Activated naive CD4-positive, alpha-beta T cell treated with anti-CD3 and anti-CD28 coated beads for 36 hours (primary cell): ENCODE data around the gene NXPE3. TPM values are rescaled to one million over a fixed set of nuclear protein-coding genes. Genes with fewer than 3 reads are reported as not detected.

ENCODE experiments used
- CTCF ChIA-PET: fragments of 350-600 bp; sonication (Branson Sonifier 250); formaldehyde crosslinking; loops from one replicate; lab custom pipeline; 2021; ENCODE audit warnings: antibody characterized with exemption; lab: Charles Lee
- DNase-seq: peaks from one replicate; pipeline ENCODE4 v3.0.0-alpha.2; 2020
- H3K27ac Mint-ChIP-seq: one replicate; pipeline ENCODE4 v1.8.0; 2021; ENCODE audit warnings: mild to moderate bottlenecking, mixed read lengths
- H3K27me3 Mint-ChIP-seq: one replicate; pipeline ENCODE4 v1.8.0; 2021; ENCODE audit warnings: low read depth, mixed read lengths
- H3K36me3 Mint-ChIP-seq: one replicate; pipeline ENCODE4 v1.8.0; 2021; ENCODE audit warnings: low read depth, mixed read lengths
- H3K4me1 Mint-ChIP-seq: one replicate; pipeline ENCODE4 v1.8.0; 2021; ENCODE audit warnings: low read depth, mixed read lengths
- H3K4me3 Mint-ChIP-seq: one replicate; pipeline ENCODE4 v1.8.0; 2021; ENCODE audit warnings: mild to moderate bottlenecking, moderate library complexity, mixed read lengths
- H3K9me3 Mint-ChIP-seq: one replicate; pipeline ENCODE4 v1.8.0; 2021; ENCODE audit warnings: mixed read lengths
- intact Hi-C: fragments of 100-400 bp; cut with micrococcal nuclease; formaldehyde crosslinking; loops from one replicate; pipeline ENCODE4 v1.15.1; 2023
- total RNA-seq, 2 experiments: library from RNA; stranded (reverse); gene quantifications; one replicate each; pipeline ENCODE4 v1.2.3, GENCODE V29; 2021

The NXPE3 gene
- total RNA-seq, 2 experiments from 2014 or later: 18.9 to 19.3 TPM

DNA sequence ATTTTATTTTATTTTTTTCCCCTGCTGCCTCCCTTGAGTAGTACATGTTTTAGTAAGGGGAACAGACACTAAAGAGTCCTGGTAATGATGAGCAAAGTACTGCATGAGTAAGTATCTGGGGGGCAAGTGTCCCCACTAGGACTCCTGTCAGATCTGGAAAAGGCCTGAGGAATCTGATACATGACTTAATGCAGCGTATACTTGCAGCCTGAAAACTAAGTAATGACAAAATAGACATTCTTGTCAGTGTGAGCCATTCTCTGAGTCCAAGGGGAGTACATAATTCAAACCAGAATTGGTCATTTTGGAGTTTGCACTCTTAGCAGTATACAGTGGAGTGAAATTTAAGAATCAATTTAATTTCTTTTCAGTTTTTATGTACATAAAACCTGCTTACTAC is 27.5 kb downstream of the NXPE3 start:
- DNase-seq: no peak
- no peaks in the 10 kb centered on the region for H3K27me3 Mint-ChIP-seq
- peaks cover 13% of the 10 kb centered on the region for H3K36me3 Mint-ChIP-seq
- intact Hi-C loops: no loop called here
- no peaks in the 10 kb centered on the region for H3K9me3 Mint-ChIP-seq
- CTCF ChIA-PET: interaction anchor here (1.3 to 15.8 kb wide), 2 partner anchors 18 to 418 kb away, joined by 3 to 380 read pairs; no protein-coding TSS in a partner anchor
- H3K4me3 Mint-ChIP-seq: no peak overlapping the region
- H3K4me1 Mint-ChIP-seq: peaks cover 45% of the 10 kb centered on the region
- no peak overlapping the region for H3K27ac Mint-ChIP-seq

DNA sequence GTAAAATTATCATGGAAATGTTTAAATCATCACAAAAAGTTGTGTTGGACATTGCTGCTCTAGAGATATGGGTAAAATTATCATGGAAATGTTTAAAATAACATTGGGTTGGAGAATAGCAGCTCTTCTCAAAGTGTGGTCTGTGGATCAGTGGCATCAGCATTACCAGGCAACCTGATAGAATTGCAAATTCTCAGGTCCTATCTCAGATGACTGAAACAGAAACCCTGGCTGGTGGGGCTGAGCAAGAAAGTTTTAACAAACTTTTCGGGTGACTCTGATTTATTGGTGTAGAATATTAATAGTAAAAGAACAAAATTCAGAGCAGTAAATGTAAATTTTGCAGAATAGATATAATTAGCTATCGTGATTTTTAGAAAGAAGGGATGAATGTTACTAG is 28.9 kb downstream of the NXPE3 start:
- intact Hi-C loops: no loop called here
- no peak overlapping the region for H3K27ac Mint-ChIP-seq
- DNase-seq: no peak
- no peaks in the 10 kb centered on the region for H3K27me3 Mint-ChIP-seq
- H3K4me3 Mint-ChIP-seq: no peak overlapping the region
- peaks cover 47% of the 10 kb centered on the region for H3K4me1 Mint-ChIP-seq
- peaks cover 16% of the 10 kb centered on the region for H3K36me3 Mint-ChIP-seq
- CTCF ChIA-PET: interaction anchor here (0.6 to 15.8 kb wide), 7 partner anchors 10 to 417 kb away, joined by 3 to 380 read pairs (median 4); no protein-coding TSS in a partner anchor
- no peaks in the 10 kb centered on the region for H3K9me3 Mint-ChIP-seq

- intact Hi-C loops: loop anchor here (1.0 kb wide), 2 partner anchors 416 to 727 kb away; no protein-coding TSS in a partner anchor
- CTCF ChIA-PET: interaction anchor here (0.7 to 15.8 kb wide), 14 partner anchors 9 to 727 kb away, joined by 3 to 380 read pairs (median 4); no protein-coding TSS in a partner anchor
- H3K4me3 Mint-ChIP-seq: no peak overlapping the region
- H3K36me3 Mint-ChIP-seq: peaks cover 8% of the 10 kb centered on the region
- peak; percentile 49 for DNase-seq
- no peak overlapping the region for H3K27ac Mint-ChIP-seq
- H3K27me3 Mint-ChIP-seq: no peaks in the 10 kb centered on the region
- no peaks in the 10 kb centered on the region for H3K9me3 Mint-ChIP-seq
- H3K4me1 Mint-ChIP-seq: peaks cover 46% of the 10 kb centered on the region
Measured at GRCh38 chr3:101809178-101810021, 30.4 kb downstream of the NXPE3 start.

- Mint-ChIP-seq H3K4me1 (peaks cover 47% of the 10 kb centered on the region), H3K27me3 (no peaks in the 10 kb centered on the region), H3K27ac (no peak overlapping the region), H3K4me3 (no peak overlapping the region), H3K36me3 (peaks cover 4% of the 10 kb centered on the region), H3K9me3 (no peaks in the 10 kb centered on the region)
- CTCF ChIA-PET: interaction anchor here (0.6 to 15.8 kb wide), 11 partner anchors 9 to 726 kb away, joined by 3 to 380 read pairs (median 5); no protein-coding TSS in a partner anchor
- intact Hi-C loops: no loop called here
- no peak for DNase-seq
Measured at GRCh38 chr3:101810022-101810418, 31.0 kb downstream of the NXPE3 start.

DNA sequence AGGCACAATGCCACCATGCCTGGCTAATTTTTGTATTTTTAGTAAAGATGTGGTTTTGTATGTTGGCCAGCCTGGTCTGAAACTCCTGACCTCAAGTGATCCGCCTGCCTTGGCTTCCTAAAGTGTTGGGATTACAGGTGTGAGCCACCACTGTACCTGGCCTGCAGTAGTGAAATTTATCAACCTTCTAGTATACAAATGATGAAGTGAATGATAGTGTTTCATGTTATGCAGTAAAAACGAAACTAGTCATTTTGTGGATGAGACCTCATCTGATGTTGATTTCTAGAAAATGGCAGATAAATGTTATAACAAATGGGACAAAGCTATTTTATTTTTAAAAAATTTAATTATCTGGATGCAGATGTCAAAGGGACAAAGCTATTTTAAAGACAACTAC is 32.9 kb downstream of the NXPE3 start:
- H3K9me3 Mint-ChIP-seq: no peaks in the 10 kb centered on the region
- H3K27ac Mint-ChIP-seq: no peak overlapping the region
- CTCF ChIA-PET: interaction anchor here (1.2 to 15.8 kb wide), 4 partner anchors 10 to 413 kb away, joined by 3 to 380 read pairs (median 12); no protein-coding TSS in a partner anchor
- H3K27me3 Mint-ChIP-seq: no peaks in the 10 kb centered on the region
- intact Hi-C loops: no loop called here
- no peak for DNase-seq
- H3K4me1 Mint-ChIP-seq: peaks cover 56% of the 10 kb centered on the region
- no peak overlapping the region for H3K4me3 Mint-ChIP-seq
- H3K36me3 Mint-ChIP-seq: peaks cover 3% of the 10 kb centered on the region

- Mint-ChIP-seq H3K4me1 (peaks cover 61% of the 10 kb centered on the region), H3K27ac (no peak overlapping the region), H3K9me3 (no peaks in the 10 kb centered on the region), H3K36me3 (peaks cover 9% of the 10 kb centered on the region), H3K27me3 (no peaks in the 10 kb centered on the region), H3K4me3 (no peak overlapping the region)
- intact Hi-C loops: loop anchor here (1.0 kb wide), 4 partner anchors 37 to 723 kb away; no protein-coding TSS in a partner anchor
- no peak for DNase-seq
- CTCF ChIA-PET: interaction anchor here (0.6 to 15.8 kb wide), 12 partner anchors 8 to 412 kb away, joined by 3 to 380 read pairs (median 4); partner anchors contain the start of gene NFKBIZ
Measured at GRCh38 chr3:101812895-101813294, 33.9 kb downstream of the NXPE3 start.

DNA sequence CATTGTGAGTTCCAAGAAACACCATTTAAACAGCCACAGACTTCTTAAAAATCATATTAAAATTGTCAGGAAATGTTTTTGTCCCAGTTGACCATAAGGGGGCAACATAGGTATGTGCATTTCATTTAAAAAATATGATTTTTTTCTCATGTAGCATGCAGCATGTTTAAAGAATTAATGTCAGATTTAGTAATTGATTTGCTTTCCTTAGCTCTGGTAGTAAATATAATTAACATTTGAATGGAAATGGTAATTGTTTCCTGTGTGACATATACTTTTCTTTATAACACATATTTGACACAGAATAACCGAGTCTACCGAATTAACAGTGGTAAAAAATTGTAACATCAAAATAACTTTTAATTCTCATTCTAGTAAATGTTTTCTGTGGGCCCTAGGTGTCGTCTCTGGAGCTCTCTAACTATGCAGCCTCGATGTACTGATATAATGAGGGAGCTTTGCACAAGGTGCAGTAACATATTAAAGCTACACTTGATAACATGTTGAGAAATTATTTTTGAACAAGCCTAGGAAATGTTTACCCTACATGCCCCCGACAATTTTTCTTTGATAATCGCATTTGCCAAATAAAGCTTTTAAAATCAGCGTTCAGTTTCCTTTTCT is 34.9 kb downstream of the NXPE3 start:
- Mint-ChIP-seq H3K9me3 (no peaks in the 10 kb centered on the region), H3K4me1 (peaks cover 62% of the 10 kb centered on the region), H3K36me3 (peaks cover 9% of the 10 kb centered on the region), H3K27ac (no peak overlapping the region), H3K4me3 (no peak overlapping the region), H3K27me3 (no peaks in the 10 kb centered on the region)
- no peak for DNase-seq
- intact Hi-C loops: loop anchor here (1.0 to 2.0 kb wide), 5 partner anchors 15 to 722 kb away; no protein-coding TSS in a partner anchor
- CTCF ChIA-PET: interaction anchor here (0.7 to 15.8 kb wide), 24 partner anchors 8 to 411 kb away, joined by 3 to 380 read pairs (median 4); partner anchors contain the start of gene NFKBIZ

DNA sequence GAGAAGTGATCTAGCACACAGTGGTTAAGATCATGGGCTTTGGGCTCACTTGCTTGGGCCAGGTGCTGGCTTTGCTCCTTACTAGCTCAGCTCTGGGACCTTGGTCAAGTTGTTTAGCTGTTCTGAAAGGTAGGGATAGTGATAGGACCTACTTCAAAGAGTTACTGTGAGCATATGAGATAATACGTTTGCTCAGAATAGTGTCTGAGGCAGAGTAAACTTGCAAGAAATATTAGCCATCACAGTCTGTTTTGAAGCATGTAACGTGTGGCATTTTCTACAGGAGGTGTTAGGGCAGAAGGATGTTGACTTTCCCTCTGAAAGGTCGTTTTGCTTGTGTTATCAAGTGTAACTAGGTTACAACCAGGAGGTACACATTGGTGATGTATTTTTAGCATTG is 35.8 kb downstream of the NXPE3 start:
- Mint-ChIP-seq H3K4me1 (peaks cover 60% of the 10 kb centered on the region), H3K9me3 (no peaks in the 10 kb centered on the region), H3K27me3 (no peaks in the 10 kb centered on the region), H3K4me3 (no peak overlapping the region), H3K36me3 (peaks cover 11% of the 10 kb centered on the region), H3K27ac (no peak overlapping the region)
- CTCF ChIA-PET: interaction anchor here (0.9 to 15.8 kb wide), 17 partner anchors 9 to 410 kb away, joined by 3 to 380 read pairs (median 5); partner anchors contain the start of gene NFKBIZ
- intact Hi-C loops: loop anchor here (1.0 to 2.0 kb wide), 2 partner anchors 14 to 277 kb away; no protein-coding TSS in a partner anchor
- DNase-seq: no peak

- H3K4me1 Mint-ChIP-seq: peaks cover 54% of the 10 kb centered on the region
- H3K9me3 Mint-ChIP-seq: no peaks in the 10 kb centered on the region
- intact Hi-C loops: no loop called here
- H3K27me3 Mint-ChIP-seq: no peaks in the 10 kb centered on the region
- no peak overlapping the region for H3K27ac Mint-ChIP-seq
- no peak for DNase-seq
- H3K4me3 Mint-ChIP-seq: no peak overlapping the region
- CTCF ChIA-PET: interaction anchor here (1.1 to 2.7 kb wide), 5 partner anchors 9 to 412 kb away, joined by 5 to 13 read pairs (median 8); no protein-coding TSS in a partner anchor
- peaks cover 19% of the 10 kb centered on the region for H3K36me3 Mint-ChIP-seq
Measured at GRCh38 chr3:101816215-101817149, 37.5 kb downstream of the NXPE3 start.

DNA sequence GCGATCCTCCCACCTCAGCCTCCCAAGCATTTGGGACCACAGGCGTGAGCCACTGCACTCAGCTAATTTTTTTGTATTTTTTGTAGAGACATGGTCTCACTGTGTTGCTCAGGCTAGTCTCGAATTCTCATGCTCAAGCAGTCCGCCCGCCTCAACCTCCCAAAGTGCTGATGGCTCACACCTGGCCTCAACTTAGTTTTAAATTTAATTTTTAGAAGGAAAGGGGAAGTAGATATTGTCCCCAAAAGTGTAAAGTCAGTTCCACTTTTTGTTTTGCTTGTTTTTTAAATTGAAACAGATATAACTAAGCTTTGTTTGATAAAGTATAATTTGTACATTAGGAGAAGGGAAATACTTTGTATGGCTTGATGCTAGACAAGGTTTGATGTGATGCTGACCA is 39.0 kb downstream of the NXPE3 start:
- DNase-seq: no peak
- no peaks in the 10 kb centered on the region for H3K27me3 Mint-ChIP-seq
- no peak overlapping the region for H3K27ac Mint-ChIP-seq
- intact Hi-C loops: no loop called here
- H3K9me3 Mint-ChIP-seq: no peaks in the 10 kb centered on the region
- peaks cover 56% of the 10 kb centered on the region for H3K4me1 Mint-ChIP-seq
- H3K36me3 Mint-ChIP-seq: peaks cover 25% of the 10 kb centered on the region
- CTCF ChIA-PET: interaction anchor here (1.0 to 2.7 kb wide), 7 partner anchors 9 to 719 kb away, joined by 4 to 13 read pairs (median 7); no protein-coding TSS in a partner anchor
- H3K4me3 Mint-ChIP-seq: no peak overlapping the region

DNA sequence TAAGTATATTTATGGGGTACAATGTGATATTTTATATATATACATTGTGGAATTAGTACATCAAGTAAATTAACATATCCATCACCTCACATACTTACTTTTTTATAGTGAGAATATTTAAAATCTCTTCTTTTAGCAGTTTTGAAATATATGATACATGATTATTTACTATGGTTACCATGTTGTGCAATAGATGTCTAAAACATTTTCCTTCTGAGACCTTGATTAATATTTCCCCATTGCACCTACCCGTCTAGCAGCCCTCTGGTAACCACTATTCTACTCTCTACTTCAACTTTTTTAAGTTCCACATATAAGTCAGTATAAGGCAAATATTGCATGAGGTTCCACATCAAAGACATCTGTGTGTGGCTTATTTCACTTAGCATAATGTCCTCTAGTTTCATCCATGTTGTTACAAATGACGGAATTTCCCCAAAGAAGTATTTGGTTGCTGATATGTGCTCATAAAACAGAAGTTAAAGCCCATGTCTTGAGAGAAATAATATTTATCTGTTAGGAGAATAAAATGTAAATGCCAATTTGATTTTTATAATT is 40.7 kb downstream of the NXPE3 start:
- H3K4me1 Mint-ChIP-seq: peaks cover 53% of the 10 kb centered on the region
- intact Hi-C loops: no loop called here
- H3K36me3 Mint-ChIP-seq: peaks cover 25% of the 10 kb centered on the region
- no peak for DNase-seq
- H3K4me3 Mint-ChIP-seq: no peak overlapping the region
- no peaks in the 10 kb centered on the region for H3K27me3 Mint-ChIP-seq
- no peaks in the 10 kb centered on the region for H3K9me3 Mint-ChIP-seq
- no peak overlapping the region for H3K27ac Mint-ChIP-seq
- CTCF ChIA-PET: no interaction called here
